ENCODE data around the gene DACT3.

- TF ChIP-seq CTCF (IDR thresholded peaks at IDR 0.05) (no peak), POLR2A (IDR thresholded peaks at IDR 0.05) (no peak)
Measured at GRCh38 chr19:46698395-46699321, 37.7 kb upstream of the DACT3 start.
